A549 (cell line): Measurements from ENCODE around the gene MED13L.

Source experiments
- CHD2 ChIP-seq: fragments of 150-350 bp; IDR thresholded peaks from 2 replicates; pipeline ENCODE4 v1.6.1; 2014; ENCODE audit warnings: low read length; ENCODE audit not compliant: partially characterized antibody
- GATA3 ChIP-seq: IDR thresholded peaks from 2 replicates; pipeline ENCODE4 v1.6.1; 2012; ENCODE audit warnings: borderline replicate concordance

GRCh38 chr12:116216022-116216756 lies 61.3 kb downstream of the MED13L start:
- no peak for TF ChIP-seq CHD2
- no peak for TF ChIP-seq GATA3
